ENCODE results near the gene TJP1.

- TF ChIP-seq CTCF (IDR thresholded peaks at IDR 0.05) (no peak), POLR2A (IDR thresholded peaks at IDR 0.05) (no peak)
Observed at GRCh38 chr15:29681166-29681845, 141.0 kb downstream of the TJP1 start.
